ENCODE data around the gene IRF2BP2. TPM values are rescaled to one million over a fixed set of nuclear protein-coding genes. Genes with fewer than 3 reads are reported as not detected.

IRF2BP2 gene
- total and polyA plus RNA-seq, 2 of the 13 experiments (the other 11 are each of a cell fraction or from before 2014, with no cell fraction given) = 140 to 147 TPM

DNA sequence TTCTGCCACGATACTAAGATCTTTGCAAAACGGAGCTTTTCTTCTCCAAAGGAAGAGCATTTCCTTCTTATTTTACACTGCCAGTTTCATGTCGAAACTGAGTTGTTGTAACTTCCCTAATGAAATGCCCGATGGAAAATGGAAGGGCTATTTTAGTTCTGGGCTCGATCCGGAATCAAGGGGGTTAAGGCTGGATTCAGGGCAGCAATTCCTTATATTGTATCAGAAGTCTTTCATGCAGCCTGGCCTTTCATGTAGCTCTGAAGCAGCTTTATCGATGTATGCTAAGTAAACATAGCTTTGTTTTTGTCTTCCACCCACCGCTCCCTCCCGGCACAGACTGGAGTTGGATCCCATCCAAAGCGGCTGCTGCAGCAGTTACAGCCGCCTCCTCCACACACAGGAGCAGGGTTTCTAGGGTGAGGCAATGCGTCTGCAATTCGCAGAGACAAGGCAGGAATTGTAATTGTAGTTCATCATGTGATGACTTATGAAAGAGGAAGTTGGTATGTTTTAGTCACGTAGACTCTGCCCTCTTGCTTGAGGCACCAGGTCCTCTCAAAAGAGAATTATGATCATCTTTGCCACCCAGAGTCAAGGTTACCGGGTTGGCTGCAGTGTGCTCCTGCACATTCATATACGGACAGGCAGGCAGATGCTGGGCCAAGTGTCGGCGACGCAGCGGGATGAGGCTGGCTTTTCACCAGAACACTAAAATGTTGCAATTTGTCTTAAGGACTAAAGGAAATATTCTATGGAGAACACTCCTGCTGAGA, 2.6 kb upstream of the IRF2BP2 start (continued):
- TF ChIP-seq HNF4A (CRISPR knock-in tag; IDR thresholded peaks at IDR 0.05) (peak; percentile 94), PRDM4 (CRISPR knock-in tag; IDR thresholded peaks at IDR 0.05; ENCODE audit: borderline replicate concordance) (no peak), FIP1L1 (IDR thresholded peaks at IDR 0.05; ENCODE audit: borderline replicate concordance, insufficient read depth, low read depth, low read length) (peak; percentile 82; the same call in 1 of the 2 replicates), ZHX1 (CRISPR knock-in tag; IDR thresholded peaks at IDR 0.05; ENCODE audit: low read depth) (peak; percentile 63; the same call in 1 of the 2 replicates), NFE2L2 (IDR thresholded peaks at IDR 0.05; ENCODE audit: low read length) (no peak), FOXK1 (CRISPR knock-in tag; IDR thresholded peaks at IDR 0.05; ENCODE audit: borderline replicate concordance, low read depth) (peak; percentile 95), ZNF652 (CRISPR knock-in tag; IDR thresholded peaks at IDR 0.05; ENCODE audit: borderline replicate concordance, low read depth) (peak; percentile 97), DRAP1 (CRISPR knock-in tag; IDR thresholded peaks at IDR 0.05) (peak; percentile 96), ZFAT (CRISPR knock-in tag; conservative IDR thresholded peaks at IDR 0.05) (no peak; the same call in 1 of the 2 replicates), NR2F2 (IDR thresholded peaks at IDR 0.05; ENCODE audit: borderline replicate concordance, low read depth) (no peak), ZNF598 (CRISPR knock-in tag; IDR thresholded peaks at IDR 0.05; ENCODE audit: borderline replicate concordance) (peak; percentile 64; the same call in 1 of the 2 replicates), HDAC6 (IDR thresholded peaks at IDR 0.05; ENCODE audit: low read depth, low read length) (0 out of 2 replicates have a peak, but pooled peaks have one; percentile 65), SALL1 (CRISPR knock-in tag; IDR thresholded peaks at IDR 0.05) (peak; percentile 100), ZNF160 (CRISPR knock-in tag; IDR thresholded peaks at IDR 0.05) (no peak), ZNF224 (CRISPR knock-in tag; IDR thresholded peaks at IDR 0.05) (peak; percentile 60; the same call in 1 of the 2 replicates), TFAP4 (IDR thresholded peaks at IDR 0.05; ENCODE audit: borderline replicate concordance, low read depth) (peak; percentile 78; the same call in 1 of the 2 replicates), THAP9 (CRISPR knock-in tag; IDR thresholded peaks at IDR 0.05; ENCODE audit: borderline replicate concordance) (peak; percentile 71; the same call in 1 of the 2 replicates)

Measured in HepG2 (cell line).